Suppressor macrophage treated with lipopolysaccharide for 1 hour (primary cell): ENCODE data around the gene CDK7.

Source experiments
- DNase-seq, 3 donors: peaks; one replicate each; pipeline ENCODE4 v3.0.0-alpha.2; 2020 to 2022

CDK7 gene

GRCh38 chr5:69237877-69238276 lies 3.2 kb downstream of the CDK7 start:
- no peak for DNase-seq

- no peak for DNase-seq
These were observed 4.1 kb downstream of the CDK7 start for GRCh38 chr5:69238760-69239251.

GRCh38 chr5:69242215-69242927 lies 7.7 kb downstream of the CDK7 start:
- DNase-seq, result no peak

- DNase-seq, result no peak
These were observed 10.3 kb downstream of the CDK7 start for GRCh38 chr5:69245031-69245430.

- DNase-seq, result no peak
These were observed 13.3 kb downstream of the CDK7 start for GRCh38 chr5:69248019-69248418.

- DNase-seq, result no peak
These were observed 15.9 kb downstream of the CDK7 start for GRCh38 chr5:69250593-69250992.

GRCh38 chr5:69252437-69252836 lies 17.8 kb downstream of the CDK7 start:
- no peak for DNase-seq

GRCh38 chr5:69255940-69256339 lies 21.3 kb downstream of the CDK7 start:
- peak in 1 of 3 donors; percentile 13 for DNase-seq

GRCh38 chr5:69257577-69257976 lies 22.9 kb downstream of the CDK7 start:
- DNase-seq, result no peak

- DNase-seq, result no peak
These were observed 26.3 kb downstream of the CDK7 start for GRCh38 chr5:69261034-69261433.

GRCh38 chr5:69265931-69266330 lies 31.2 kb downstream of the CDK7 start:
- peak in 2 of 3 donors; percentile 11 to 21 for DNase-seq

GRCh38 chr5:69268899-69269298 lies 34.2 kb downstream of the CDK7 start:
- peak in 1 of 3 donors; percentile 18 for DNase-seq

- no peak for DNase-seq
These were observed 36.2 kb downstream of the CDK7 start for GRCh38 chr5:69270840-69271239.

- peak; percentile 19 to 41 (median 29) for DNase-seq
These were observed 36.7 kb downstream of the CDK7 start for GRCh38 chr5:69271376-69271775.

- DNase-seq, result no peak
These were observed 40.9 kb downstream of the CDK7 start for GRCh38 chr5:69275563-69275962.

GRCh38 chr5:69276422-69277174 lies 41.9 kb downstream of the CDK7 start:
- DNase-seq, result no peak

- DNase-seq, result no peak
These were observed 44.8 kb downstream of the CDK7 start for GRCh38 chr5:69279517-69279916.

GRCh38 chr5:69281114-69281513 lies 46.4 kb downstream of the CDK7 start:
- DNase-seq, result no peak

GRCh38 chr5:69284203-69284602 lies 49.5 kb downstream of the CDK7 start:
- DNase-seq, result no peak

GRCh38 chr5:69285448-69286116 lies 50.9 kb downstream of the CDK7 start:
- no peak for DNase-seq

GRCh38 chr5:69288069-69288468 lies 53.4 kb downstream of the CDK7 start:
- DNase-seq, result no peak

GRCh38 chr5:69288688-69289087 lies 54.0 kb downstream of the CDK7 start:
- DNase-seq, result peak in 1 of 3 donors; percentile 4

- no peak for DNase-seq
These were observed 57.6 kb downstream of the CDK7 start for GRCh38 chr5:69292306-69292705.

- DNase-seq, result no peak
These were observed 59.2 kb downstream of the CDK7 start for GRCh38 chr5:69293882-69294281.
